ENCODE data around the gene RCE1.
A peak's percentile ranks its signal among the peaks of the same experiment; 100 is the strongest.

The RCE1 gene

GRCh38 chr11:66886671-66887221 is 43.5 kb downstream of the RCE1 start:
- DNase-seq (ENCODE audit: low spot score): no peak

GRCh38 chr11:66887526-66887925 is 44.3 kb downstream of the RCE1 start:
- DNase-seq (ENCODE audit: low spot score): no peak

- DNase-seq (ENCODE audit: low spot score): no peak
Observed at GRCh38 chr11:66888282-66888681, 45.0 kb downstream of the RCE1 start.

- DNase-seq (ENCODE audit: low spot score): no peak
Observed at GRCh38 chr11:66889960-66890359, 46.7 kb downstream of the RCE1 start.

- DNase-seq (ENCODE audit: low spot score): peak; percentile 94
Observed at GRCh38 chr11:66891851-66892660, 48.8 kb downstream of the RCE1 start.

- DNase-seq (ENCODE audit: low spot score): no peak
Observed at GRCh38 chr11:66892911-66893310, 49.7 kb downstream of the RCE1 start.

- DNase-seq (ENCODE audit: low spot score): no peak
Observed at GRCh38 chr11:66894141-66894540, 50.9 kb downstream of the RCE1 start.
